BJ (cell line): ENCODE results near the gene OBSL1. TPM values are rescaled to one million over a fixed set of nuclear protein-coding genes. Genes with fewer than 3 reads are reported as not detected.

ENCODE experiments used
- CTCF ChIA-PET: fragments of 350-600 bp; formaldehyde crosslinking; extraction: SDS; loops from one replicate; lab custom pipeline; 2021; ENCODE audit warnings: antibody characterized with exemption, inconsistent platforms; lab: Yijun Ruan, JAX
- POLR2A ChIA-PET: fragments of 300-600 bp; sonication (Branson Sonifier 250); formaldehyde crosslinking; extraction: SDS; loops from one replicate; lab custom pipeline; 2021; ENCODE audit warnings: antibody characterized with exemption; lab: Charles Lee
- DNase-seq: peaks from one replicate; pipeline ENCODE4 v3.0.0-alpha.2; 2011; ENCODE audit warnings: low read depth
- H3K27me3 ChIP-seq: 2 replicates; pipeline ENCODE4 v1.6.0; 2011; ENCODE audit warnings: low read length; ENCODE audit not compliant: control insufficient read depth, insufficient read depth
- H3K36me3 ChIP-seq: 2 replicates; pipeline ENCODE4 v1.5.1; 2011; ENCODE audit warnings: low read length; ENCODE audit not compliant: control insufficient read depth, insufficient read depth
- H3K4me3 ChIP-seq: 2 replicates; pipeline ENCODE4 v1.5.1; 2011; ENCODE audit warnings: low read depth, mild to moderate bottlenecking, control low read depth, low read length
- CTCF ChIP-seq: IDR thresholded peaks from 2 replicates; pipeline ENCODE4 v1.5.1; 2011; ENCODE audit warnings: low read depth, mild to moderate bottlenecking, control low read depth, inconsistent platforms, low read length, moderate library complexity; ENCODE audit not compliant: insufficient read depth
- polyA plus RNA-seq: library from polyadenylated mRNA; depleted of rRNA; stranded (reverse); fragments of >200 nt; gene quantifications from 2 replicates; pipeline ENCODE4 v1.2.3, GENCODE V29; 2011

The OBSL1 gene
- polyA plus RNA-seq, 1 experiment: 75.9 TPM

DNA sequence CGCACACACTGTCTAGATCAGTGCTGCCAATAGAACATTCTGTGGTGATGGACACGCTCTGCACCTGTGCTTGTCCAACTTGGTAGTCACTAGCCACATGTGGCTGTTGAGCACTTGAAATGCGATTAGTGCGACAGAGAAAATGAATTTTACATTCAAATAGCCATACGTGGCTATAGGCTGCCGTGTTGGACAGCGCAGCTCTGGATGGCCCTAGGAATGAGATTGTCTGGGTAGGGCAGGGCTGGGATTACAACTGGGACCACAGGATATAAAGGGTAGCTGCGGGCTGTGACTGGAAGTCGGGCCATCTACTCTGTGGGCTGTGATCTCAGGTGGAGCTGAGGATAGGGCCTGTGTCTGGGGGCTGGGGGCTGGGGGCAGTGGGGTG lies 51.8 kb downstream of the OBSL1 start:
- peaks cover 5% of the 10 kb centered on the region for H3K27me3 ChIP-seq
- ChIA-PET POLR2A (interaction anchor here (1.1 kb wide), 1 partner anchor 66 kb away, joined by 8 read pairs; no protein-coding TSS in a partner anchor), CTCF (interaction anchor here (1.0 to 42.0 kb wide), 8 partner anchors 9 to 116 kb away, joined by 3 to 872 read pairs (median 10); partner anchors contain the start of genes ASIC4, CHPF, GMPPA and TMEM198)
- TF ChIP-seq CTCF: no peak
- no peak overlapping the region for H3K4me3 ChIP-seq
- H3K36me3 ChIP-seq: no peaks in the 10 kb centered on the region
- no peak for DNase-seq

DNA sequence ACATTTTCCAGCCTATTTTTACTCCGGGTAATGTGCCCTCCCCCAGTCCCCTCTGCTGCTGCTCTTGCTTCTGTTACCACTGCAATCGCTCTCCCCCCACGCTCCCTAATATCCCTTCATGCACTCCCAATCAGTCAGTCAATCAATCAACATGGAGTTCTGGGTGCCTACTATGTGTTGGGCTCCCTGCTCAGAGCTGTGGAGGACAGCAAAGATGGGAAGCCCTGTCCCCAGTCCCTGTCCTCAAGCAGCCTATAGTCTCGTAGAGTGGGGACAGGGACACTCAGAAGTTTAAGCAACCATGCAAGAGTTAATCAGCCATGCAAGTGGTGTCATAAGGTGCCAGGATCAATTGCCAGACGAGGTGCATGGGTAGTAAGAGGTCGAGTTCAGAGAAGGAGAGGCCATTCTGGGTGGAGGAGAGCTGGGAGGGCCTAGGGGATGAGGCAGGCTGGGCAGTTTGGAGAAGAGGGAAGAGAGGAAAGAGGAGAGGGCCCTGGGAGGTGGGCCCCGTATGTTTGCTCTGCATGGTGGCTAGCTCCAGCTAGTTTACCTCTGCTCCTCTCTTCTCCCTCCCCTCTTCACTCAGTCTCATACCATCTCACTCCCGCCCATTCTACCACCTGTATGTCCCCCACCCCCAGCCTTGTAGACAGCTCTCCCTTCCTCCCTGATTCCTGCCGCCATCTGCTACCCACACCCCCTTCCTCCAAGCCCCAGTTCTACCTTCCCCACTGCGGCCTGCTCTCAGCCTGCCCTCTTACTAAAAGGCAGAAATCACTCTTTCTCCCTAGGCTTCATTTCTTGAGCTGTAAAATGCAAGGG lies 53.2 kb downstream of the OBSL1 start:
- Histone ChIP-seq H3K36me3 (no peaks in the 10 kb centered on the region), H3K4me3 (no peak overlapping the region), H3K27me3 (peaks cover 13% of the 10 kb centered on the region)
- POLR2A ChIA-PET: no interaction called here
- CTCF ChIA-PET: interaction anchor here (0.6 to 42.0 kb wide), 6 partner anchors 7 to 115 kb away, joined by 3 to 872 read pairs (median 3); partner anchors contain the start of genes ASIC4, CHPF, GMPPA and TMEM198
- DNase-seq: no peak
- TF ChIP-seq CTCF: no peak

GRCh38 chr2:219516888-219517287 lies 54.5 kb downstream of the OBSL1 start:
- POLR2A ChIA-PET: no interaction called here
- no peaks in the 10 kb centered on the region for H3K36me3 ChIP-seq
- no peak for DNase-seq
- H3K4me3 ChIP-seq: no peak overlapping the region
- TF ChIP-seq CTCF: no peak
- CTCF ChIA-PET: interaction anchor here (1.3 to 42.0 kb wide), 3 partner anchors 6 to 83 kb away, joined by 3 to 872 read pairs (median 872); partner anchors contain the start of genes ASIC4, CHPF, GMPPA and TMEM198
- peaks cover 23% of the 10 kb centered on the region for H3K27me3 ChIP-seq

DNA sequence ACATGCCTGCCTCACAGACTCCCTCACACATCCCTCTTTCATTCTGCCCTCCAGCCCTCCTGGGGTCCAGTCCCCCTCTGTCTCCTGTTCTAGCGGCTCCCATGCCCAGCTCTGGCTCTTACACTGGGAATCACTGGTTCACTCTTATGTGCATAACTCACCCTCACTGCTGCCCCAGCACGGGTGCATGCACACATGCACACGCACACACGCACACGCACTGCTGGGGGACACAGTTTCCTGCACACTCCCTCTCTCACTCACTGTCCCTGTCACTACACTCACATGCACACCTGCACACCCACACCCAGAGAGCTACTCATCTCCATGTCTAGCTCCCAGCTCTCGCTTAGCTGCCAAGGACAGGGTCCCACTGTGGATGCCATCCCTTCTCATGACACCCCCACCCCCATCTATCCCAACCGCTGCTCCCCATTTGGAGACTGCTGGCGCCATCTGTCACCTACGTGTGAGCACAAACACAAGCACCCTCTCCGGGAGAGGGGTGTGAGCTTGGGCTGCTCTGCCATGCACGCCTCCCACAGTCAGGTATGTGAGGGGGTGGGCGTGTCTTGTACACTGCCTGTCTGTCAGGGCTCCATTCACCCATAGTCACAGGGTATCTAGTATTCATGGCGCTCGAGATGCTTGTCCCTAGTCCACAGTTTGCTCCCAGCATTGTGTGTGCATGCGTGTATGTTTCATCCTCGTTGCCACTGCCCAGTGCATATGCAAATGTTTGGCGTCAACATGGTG lies 55.3 kb downstream of the OBSL1 start:
- no peak for TF ChIP-seq CTCF
- CTCF ChIA-PET: interaction anchor here (0.6 to 42.0 kb wide), 4 partner anchors 5 to 113 kb away, joined by 3 to 872 read pairs (median 438); partner anchors contain the start of genes ASIC4, CHPF, GMPPA and TMEM198
- Histone ChIP-seq H3K4me3 (no peak overlapping the region), H3K27me3 (peaks cover 28% of the 10 kb centered on the region), H3K36me3 (no peaks in the 10 kb centered on the region)
- no peak for DNase-seq
- POLR2A ChIA-PET: no interaction called here

DNA sequence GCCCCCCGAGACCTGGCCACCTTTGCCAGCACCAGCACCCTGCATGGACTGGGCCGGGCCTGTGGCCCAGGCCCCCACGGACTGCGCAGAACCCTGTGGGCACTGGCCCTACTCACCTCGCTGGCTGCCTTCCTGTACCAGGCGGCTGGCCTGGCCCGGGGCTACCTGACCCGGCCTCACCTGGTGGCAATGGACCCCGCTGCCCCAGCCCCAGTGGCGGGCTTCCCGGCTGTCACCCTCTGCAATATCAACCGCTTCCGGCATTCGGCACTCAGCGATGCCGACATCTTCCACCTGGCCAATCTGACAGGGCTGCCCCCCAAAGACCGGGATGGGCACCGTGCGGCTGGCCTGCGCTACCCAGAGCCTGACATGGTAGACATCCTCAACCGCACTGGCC lies 56.5 kb downstream of the OBSL1 start:
- Histone ChIP-seq H3K4me3 (no peak overlapping the region), H3K36me3 (no peaks in the 10 kb centered on the region), H3K27me3 (peaks cover 30% of the 10 kb centered on the region)
- ChIA-PET CTCF (interaction anchor here (2.7 to 42.0 kb wide), 3 partner anchors 4 to 113 kb away, joined by 7 to 872 read pairs (median 872); partner anchors contain the start of genes ASIC4, CHPF, GMPPA and TMEM198), POLR2A (no interaction called here)
- DNase-seq: no peak
- no peak for TF ChIP-seq CTCF
